ENCODE data around the gene STARD4. TPM values are rescaled to one million over a fixed set of nuclear protein-coding genes. Genes with fewer than 3 reads are reported as not detected.

Gene STARD4
- total and polyA plus RNA-seq, 9 of the 15 experiments (the other 6 are each of a cell fraction or from before 2014, with no cell fraction given) = 28.4 to 88.0 (median 34.0) TPM

DNA sequence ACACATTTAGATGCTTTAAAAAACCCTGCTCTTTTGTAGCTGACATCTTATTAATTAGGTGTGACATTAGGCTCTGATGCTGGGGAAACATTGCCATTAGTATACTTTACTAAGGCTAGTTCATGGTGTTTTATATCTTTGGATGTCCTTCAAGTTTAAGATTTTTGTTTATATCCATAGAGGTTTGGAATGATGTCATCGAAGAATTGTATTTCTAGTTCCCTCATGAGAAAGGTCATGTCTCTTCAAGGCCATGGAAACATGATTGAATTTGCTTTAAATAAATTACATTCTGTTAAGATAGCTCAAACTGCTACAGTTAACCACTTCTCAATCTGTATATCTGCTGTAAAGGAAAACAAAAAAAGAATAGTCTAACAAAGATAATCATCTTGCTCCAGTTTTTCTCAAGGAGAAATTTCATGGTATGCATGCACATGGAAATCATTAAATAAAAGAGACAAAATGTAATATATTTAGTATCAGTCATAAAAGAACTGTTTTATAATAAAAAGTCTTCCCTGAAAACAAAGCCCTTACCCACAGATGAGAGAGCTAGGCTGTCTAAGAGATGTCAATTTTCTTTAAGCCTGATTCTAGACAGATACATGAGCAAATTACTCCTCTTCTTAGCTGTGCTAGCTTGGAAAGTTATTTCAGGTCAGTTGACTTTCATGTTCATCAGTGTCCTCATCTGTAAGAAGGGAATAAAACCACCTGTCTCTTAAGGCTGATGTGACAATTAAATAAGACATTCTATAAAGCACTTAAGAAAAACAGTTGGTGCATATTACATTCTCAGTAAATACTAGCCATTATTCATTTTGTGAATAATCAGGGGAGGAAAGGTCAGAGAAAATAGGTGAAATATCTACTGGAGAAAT lies 25.0 kb upstream of the STARD4 start:
- Histone ChIP-seq H3K4me2 (ENCODE audit: insufficient read depth, low read length) (no peak overlapping the region), H4K20me1 (replicated peaks; ENCODE audit: control insufficient read depth, insufficient read depth, low read length) (no peaks in the 10 kb centered on the region), H3K27me3 (ENCODE audit: control insufficient read depth in 2 of 2, insufficient read depth in 2 of 2, low read length in 2 of 2) (no peaks in the 10 kb centered on the region; a peak in 1 of 5 replicates), H3K9me3 (replicated peaks; ENCODE audit: control insufficient read depth, insufficient read depth, low read depth, low read length) (no peaks in the 10 kb centered on the region), H3K4me3 (no peak overlapping the region), H3K9me1 (ENCODE audit: control insufficient read depth, insufficient read depth, low read length) (no peaks in the 10 kb centered on the region), H3K36me3 (ENCODE audit: control insufficient read depth, insufficient read depth, low read length) (no peaks in the 10 kb centered on the region), H3K9ac (ENCODE audit: insufficient read depth in 1 of 2, low read depth in 2 of 2, low read length in 2 of 2) (no peak overlapping the region), H3K79me2 (ENCODE audit: control insufficient read depth, insufficient read depth, low read length) (no peaks in the 10 kb centered on the region), H3K27ac (ENCODE audit: extremely low read depth, low read depth, low read length) (no peak overlapping the region), H3K4me1 (replicated peaks in 1 of 2; ENCODE audit: control insufficient read depth in 2 of 2, insufficient read depth in 2 of 2, low read length in 2 of 2) (no peaks in the 10 kb centered on the region), H2AFZ (ENCODE audit: low read depth, low read length) (no peak overlapping the region)
- no peak for ATAC-seq
- POLR2A ChIA-PET = no interaction called here
- no peak for FAIRE-seq
- no TSS peak for BruUV-seq (replicated peaks)
- no peak for DNase-seq (ENCODE audit: extremely low read depth in 1 of 4, low spot score in 3 of 4)
- 0% methylated on average over 1 of the region's 1 CpG for WGBS (ENCODE audit: insufficient coverage, low coverage, missing lambda C conversion rate)
- intact Hi-C loops (cut with micrococcal nuclease) (no loop called here), in situ Hi-C loops (cut with MboI) (no loop called here)
- peak; percentile 21; the same call in 1 of the 2 replicates for TF ChIP-seq ATF3 (IDR thresholded peaks at IDR 0.05)
- TF ChIP-seq ATF3 (CRISPR knock-in tag; conservative IDR thresholded peaks at IDR 0.05) = no peak
- TF ChIP-seq KLF6 (CRISPR knock-in tag; IDR thresholded peaks at IDR 0.05; ENCODE audit: borderline replicate concordance) = no peak
- CTCF ChIA-PET (ENCODE audit: low intra/inter-chr PET ratio) = no interaction called here

Measured in K562 (cell line).